ENCODE measurements around the gene PCSK7. TPM values are rescaled to one million over a fixed set of nuclear protein-coding genes. Genes with fewer than 3 reads are reported as not detected.
A peak's percentile ranks its signal among the peaks of the same experiment; 100 is the strongest.
"Not testable (repeated sequence)": the region's sequence is repeated elsewhere in the genome, so short reads cannot be mapped to it uniquely, and the experiment has no call there.

PCSK7 gene, protein sequence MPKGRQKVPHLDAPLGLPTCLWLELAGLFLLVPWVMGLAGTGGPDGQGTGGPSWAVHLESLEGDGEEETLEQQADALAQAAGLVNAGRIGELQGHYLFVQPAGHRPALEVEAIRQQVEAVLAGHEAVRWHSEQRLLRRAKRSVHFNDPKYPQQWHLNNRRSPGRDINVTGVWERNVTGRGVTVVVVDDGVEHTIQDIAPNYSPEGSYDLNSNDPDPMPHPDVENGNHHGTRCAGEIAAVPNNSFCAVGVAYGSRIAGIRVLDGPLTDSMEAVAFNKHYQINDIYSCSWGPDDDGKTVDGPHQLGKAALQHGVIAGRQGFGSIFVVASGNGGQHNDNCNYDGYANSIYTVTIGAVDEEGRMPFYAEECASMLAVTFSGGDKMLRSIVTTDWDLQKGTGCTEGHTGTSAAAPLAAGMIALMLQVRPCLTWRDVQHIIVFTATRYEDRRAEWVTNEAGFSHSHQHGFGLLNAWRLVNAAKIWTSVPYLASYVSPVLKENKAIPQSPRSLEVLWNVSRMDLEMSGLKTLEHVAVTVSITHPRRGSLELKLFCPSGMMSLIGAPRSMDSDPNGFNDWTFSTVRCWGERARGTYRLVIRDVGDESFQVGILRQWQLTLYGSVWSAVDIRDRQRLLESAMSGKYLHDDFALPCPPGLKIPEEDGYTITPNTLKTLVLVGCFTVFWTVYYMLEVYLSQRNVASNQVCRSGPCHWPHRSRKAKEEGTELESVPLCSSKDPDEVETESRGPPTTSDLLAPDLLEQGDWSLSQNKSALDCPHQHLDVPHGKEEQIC
- 10 to 100 TPM; 37.6 to 83.2 (median 56.0) TPM for total RNA-seq

GRCh38 chr11:117231842-117232091 is at the start of gene PCSK7:
Gene PCSK7 (minus strand): TSS chr11:117232073. CDS start chr11:117229844, 2,229 bp downstream.
- no peak for TF ChIP-seq CTCF (IDR thresholded peaks at IDR 0.05)
- TF ChIP-seq POLR2A (IDR thresholded peaks at IDR 0.05): no peak
- DNase-seq (ENCODE audit: low spot score in 2 of 2): peak; percentile 47 to 95
- peak within 1 kb of the TSS; percentile 79 for H3K4me3 ChIP-seq (ENCODE audit: low read depth, poor library complexity, severe bottlenecking)
- 0% methylated on average over 3 to 8 of the region's 13 CpGs for WGBS, 2 donors
- intact Hi-C loops (cut with DNase I; ENCODE audit: low total_unique reads): no loop called here

DNA sequence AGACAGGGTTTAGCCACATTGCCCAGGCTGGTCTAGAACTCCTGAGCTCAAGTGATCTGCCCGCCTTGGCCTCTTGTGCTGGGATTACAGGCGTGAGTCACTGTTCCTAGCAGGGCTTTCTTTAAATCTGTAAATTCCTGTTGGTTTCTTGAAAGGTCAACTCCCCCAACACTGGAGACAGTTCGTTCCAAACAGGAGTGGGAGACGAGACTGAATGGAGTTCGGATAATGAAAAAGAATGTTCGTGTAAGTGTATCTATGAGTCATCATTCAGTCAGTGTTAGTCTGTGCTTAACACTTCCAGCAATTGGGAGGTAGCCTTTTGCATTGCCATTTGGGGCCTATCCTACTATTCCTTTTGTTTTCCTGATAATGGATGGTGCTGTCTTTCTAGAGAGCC is 49.3 kb upstream of the PCSK7 start:
- DNase-seq (ENCODE audit: low spot score in 2 of 2): peak in 1 of 2 donors; percentile 13
- intact Hi-C loops (cut with DNase I; ENCODE audit: low total_unique reads): no loop called here
- WGBS, 2 donors: 79% methylated on average over 6 of the region's 6 CpGs
- no peak overlapping the region for H3K4me3 ChIP-seq (ENCODE audit: low read depth, poor library complexity, severe bottlenecking)
- no peak for TF ChIP-seq POLR2A (IDR thresholded peaks at IDR 0.05)
- TF ChIP-seq CTCF (IDR thresholded peaks at IDR 0.05): no peak

DNA sequence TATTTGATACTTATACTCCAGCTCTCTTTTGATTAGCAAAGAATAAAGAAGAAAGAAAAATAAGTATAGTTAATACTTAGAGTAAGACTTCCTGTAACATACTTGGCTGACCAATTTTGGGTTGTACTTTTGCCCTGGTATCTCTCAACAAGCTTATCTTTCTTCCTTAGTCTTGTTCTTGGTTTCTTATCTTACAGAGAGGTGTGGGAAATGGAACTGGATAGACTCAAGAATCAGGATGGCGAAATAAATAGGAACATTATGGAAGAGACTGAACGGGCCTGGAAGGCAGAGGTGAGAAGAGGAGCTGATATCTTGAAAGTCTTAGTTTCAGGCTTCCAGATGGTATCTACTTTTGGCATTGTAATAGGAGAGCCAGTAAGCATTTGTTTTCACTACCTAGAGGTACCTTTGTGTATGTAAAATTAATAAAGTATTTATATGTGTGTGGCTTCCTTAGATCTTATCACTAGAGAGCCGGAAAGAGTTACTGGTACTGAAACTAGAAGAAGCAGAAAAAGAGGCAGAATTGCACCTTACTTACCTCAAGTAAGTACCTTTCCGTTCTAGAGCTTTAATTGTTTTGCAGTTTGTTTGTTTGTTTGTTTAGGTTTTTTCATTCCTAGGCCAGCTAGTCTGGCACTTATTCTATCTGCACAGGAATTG is 48.0 kb upstream of the PCSK7 start:
- TF ChIP-seq CTCF (IDR thresholded peaks at IDR 0.05): no peak
- no peak for TF ChIP-seq POLR2A (IDR thresholded peaks at IDR 0.05)
- 81% methylated on average over 4 of the region's 4 CpGs for WGBS, 2 donors
- intact Hi-C loops (cut with DNase I; ENCODE audit: low total_unique reads): no loop called here
- no peak overlapping the region for H3K4me3 ChIP-seq (ENCODE audit: low read depth, poor library complexity, severe bottlenecking)
- DNase-seq (ENCODE audit: low spot score in 2 of 2): no peak

DNA sequence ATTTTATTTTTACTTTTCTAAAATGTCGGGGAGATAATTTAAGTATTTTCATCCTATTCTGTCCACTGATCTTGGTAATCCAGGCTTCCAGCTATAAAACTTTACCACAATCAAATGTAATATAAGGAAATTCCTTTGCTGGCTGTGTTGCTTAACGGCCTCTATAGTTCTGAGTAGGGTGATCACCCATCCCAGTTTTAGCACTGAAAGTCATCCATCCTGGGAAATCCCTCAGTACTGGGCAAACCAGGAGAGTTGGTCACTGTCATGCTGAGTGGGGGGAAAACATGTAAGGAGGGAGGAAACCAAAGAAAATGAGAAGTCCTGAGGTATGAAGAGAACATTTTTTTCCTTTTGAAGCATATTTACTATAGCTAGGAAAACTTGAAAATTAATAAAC is 46.5 kb upstream of the PCSK7 start:
- DNase-seq (ENCODE audit: low spot score in 2 of 2): no peak
- TF ChIP-seq CTCF (IDR thresholded peaks at IDR 0.05) (no peak), POLR2A (IDR thresholded peaks at IDR 0.05) (no peak)
- WGBS, 2 donors: 88 to 92% methylated on average over 2 of the region's 2 CpGs
- intact Hi-C loops (cut with DNase I; ENCODE audit: low total_unique reads): no loop called here
- H3K4me3 ChIP-seq (ENCODE audit: low read depth, poor library complexity, severe bottlenecking): no peak overlapping the region

- WGBS, 2 donors: 89 to 91% methylated on average over 9 of the region's 9 CpGs
- H3K4me3 ChIP-seq (ENCODE audit: low read depth, poor library complexity, severe bottlenecking): no peak overlapping the region
- intact Hi-C loops (cut with DNase I; ENCODE audit: low total_unique reads): no loop called here
- TF ChIP-seq CTCF (IDR thresholded peaks at IDR 0.05) (no peak), POLR2A (IDR thresholded peaks at IDR 0.05) (no peak)
- DNase-seq (ENCODE audit: low spot score in 2 of 2): no peak
Measured at GRCh38 chr11:117273550-117274289, 41.8 kb upstream of the PCSK7 start.

DNA sequence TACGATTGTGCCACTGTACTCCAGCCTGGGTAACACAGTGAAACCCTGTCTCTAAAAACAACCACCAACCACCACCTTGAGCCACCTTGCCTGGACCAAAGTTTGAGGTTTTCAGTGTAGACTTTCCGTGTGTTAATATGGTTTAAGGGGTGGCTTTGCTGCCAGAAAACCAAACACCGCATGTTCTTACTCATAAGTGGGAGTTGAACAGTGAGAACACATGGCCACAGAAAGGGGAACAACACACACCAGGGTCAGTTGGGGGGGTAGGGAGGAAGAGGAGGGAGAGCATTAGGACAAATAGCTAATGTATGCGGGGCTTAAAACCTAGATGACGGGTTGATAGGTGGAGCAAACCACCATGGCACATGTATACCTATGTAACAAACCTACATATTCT is 40.3 kb upstream of the PCSK7 start:
- intact Hi-C loops (cut with DNase I; ENCODE audit: low total_unique reads); DNase-seq (ENCODE audit: low spot score in 2 of 2); H3K4me3 ChIP-seq (ENCODE audit: low read depth, poor library complexity, severe bottlenecking): not testable (repeated sequence)
- 94 to 96% methylated on average over 5 of the region's 5 CpGs for WGBS, 2 donors

Measured in lower leg skin (tissue), 4 donors.